ENCODE data around the gene KDM1B.

DNA sequence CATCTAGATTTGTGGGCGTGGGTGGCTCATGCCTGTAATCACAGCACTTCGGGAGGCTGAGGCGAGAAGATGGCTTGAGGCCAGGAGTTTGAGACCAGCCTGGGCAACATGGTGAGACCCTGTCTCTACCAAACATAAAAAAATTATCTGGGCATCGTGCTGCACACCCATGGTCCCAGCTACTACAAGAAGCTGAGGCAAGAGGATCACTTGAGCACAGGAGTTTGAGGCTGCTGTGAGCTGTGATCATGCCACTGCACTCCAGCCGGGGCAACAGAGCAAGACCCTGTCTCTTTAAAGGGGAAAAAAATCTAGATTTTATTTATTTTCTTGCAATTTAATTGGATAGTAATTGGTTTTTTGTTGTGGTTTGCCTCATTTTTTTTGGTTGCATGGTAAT lies 55.5 kb downstream of the KDM1B start:
- TF ChIP-seq ZNF341 (tag by site-specific recombination; IDR thresholded peaks at IDR 0.05; ENCODE audit: low read depth) = no peak
- TF ChIP-seq, protein P1, sequence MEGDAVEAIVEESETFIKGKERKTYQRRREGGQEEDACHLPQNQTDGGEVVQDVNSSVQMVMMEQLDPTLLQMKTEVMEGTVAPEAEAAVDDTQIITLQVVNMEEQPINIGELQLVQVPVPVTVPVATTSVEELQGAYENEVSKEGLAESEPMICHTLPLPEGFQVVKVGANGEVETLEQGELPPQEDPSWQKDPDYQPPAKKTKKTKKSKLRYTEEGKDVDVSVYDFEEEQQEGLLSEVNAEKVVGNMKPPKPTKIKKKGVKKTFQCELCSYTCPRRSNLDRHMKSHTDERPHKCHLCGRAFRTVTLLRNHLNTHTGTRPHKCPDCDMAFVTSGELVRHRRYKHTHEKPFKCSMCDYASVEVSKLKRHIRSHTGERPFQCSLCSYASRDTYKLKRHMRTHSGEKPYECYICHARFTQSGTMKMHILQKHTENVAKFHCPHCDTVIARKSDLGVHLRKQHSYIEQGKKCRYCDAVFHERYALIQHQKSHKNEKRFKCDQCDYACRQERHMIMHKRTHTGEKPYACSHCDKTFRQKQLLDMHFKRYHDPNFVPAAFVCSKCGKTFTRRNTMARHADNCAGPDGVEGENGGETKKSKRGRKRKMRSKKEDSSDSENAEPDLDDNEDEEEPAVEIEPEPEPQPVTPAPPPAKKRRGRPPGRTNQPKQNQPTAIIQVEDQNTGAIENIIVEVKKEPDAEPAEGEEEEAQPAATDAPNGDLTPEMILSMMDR (tag by site-specific recombination; IDR thresholded peaks at IDR 0.05) = no peak
- TF ChIP-seq, protein P2, sequence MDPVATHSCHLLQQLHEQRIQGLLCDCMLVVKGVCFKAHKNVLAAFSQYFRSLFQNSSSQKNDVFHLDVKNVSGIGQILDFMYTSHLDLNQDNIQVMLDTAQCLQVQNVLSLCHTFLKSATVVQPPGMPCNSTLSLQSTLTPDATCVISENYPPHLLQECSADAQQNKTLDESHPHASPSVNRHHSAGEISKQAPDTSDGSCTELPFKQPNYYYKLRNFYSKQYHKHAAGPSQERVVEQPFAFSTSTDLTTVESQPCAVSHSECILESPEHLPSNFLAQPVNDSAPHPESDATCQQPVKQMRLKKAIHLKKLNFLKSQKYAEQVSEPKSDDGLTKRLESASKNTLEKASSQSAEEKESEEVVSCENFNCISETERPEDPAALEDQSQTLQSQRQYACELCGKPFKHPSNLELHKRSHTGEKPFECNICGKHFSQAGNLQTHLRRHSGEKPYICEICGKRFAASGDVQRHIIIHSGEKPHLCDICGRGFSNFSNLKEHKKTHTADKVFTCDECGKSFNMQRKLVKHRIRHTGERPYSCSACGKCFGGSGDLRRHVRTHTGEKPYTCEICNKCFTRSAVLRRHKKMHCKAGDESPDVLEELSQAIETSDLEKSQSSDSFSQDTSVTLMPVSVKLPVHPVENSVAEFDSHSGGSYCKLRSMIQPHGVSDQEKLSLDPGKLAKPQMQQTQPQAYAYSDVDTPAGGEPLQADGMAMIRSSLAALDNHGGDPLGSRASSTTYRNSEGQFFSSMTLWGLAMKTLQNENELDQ (tag by site-specific recombination; IDR thresholded peaks at IDR 0.05; ENCODE audit: low read depth) = no peak
- no peak for TF ChIP-seq MYNN (tag by site-specific recombination; IDR thresholded peaks at IDR 0.05; ENCODE audit: borderline replicate concordance)
- TF ChIP-seq ZNF423 (tag by site-specific recombination; IDR thresholded peaks at IDR 0.05) = no peak
- no peak for TF ChIP-seq ZNF274 (IDR thresholded peaks at IDR 0.05; ENCODE audit: low read length)
- no peak for TF ChIP-seq ZNF274 (tag by site-specific recombination; IDR thresholded peaks at IDR 0.05; ENCODE audit: borderline replicate concordance)
- no peak for TF ChIP-seq ZNF391 (tag by site-specific recombination; IDR thresholded peaks at IDR 0.05; ENCODE audit: borderline replicate concordance, low read depth)
- no peak for TF ChIP-seq ZNF239 (tag by site-specific recombination; IDR thresholded peaks at IDR 0.05)
- TF ChIP-seq, protein P3, sequence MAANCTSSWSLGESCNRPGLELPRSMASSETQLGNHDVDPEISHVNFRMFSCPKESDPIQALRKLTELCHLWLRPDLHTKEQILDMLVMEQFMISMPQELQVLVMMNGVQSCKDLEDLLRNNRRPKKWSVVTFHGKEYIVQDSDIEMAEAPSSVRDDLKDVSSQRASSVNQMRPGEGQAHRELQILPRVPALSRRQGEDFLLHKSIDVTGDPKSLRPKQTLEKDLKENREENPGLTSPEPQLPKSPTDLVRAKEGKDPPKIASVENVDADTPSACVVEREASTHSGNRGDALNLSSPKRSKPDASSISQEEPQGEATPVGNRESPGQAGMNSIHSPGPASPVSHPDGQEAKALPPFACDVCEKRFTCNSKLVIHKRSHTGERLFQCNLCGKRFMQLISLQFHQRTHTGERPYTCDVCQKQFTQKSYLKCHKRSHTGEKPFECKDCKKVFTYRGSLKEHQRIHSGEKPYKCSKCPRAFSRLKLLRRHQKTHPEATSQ (tag by site-specific recombination; IDR thresholded peaks at IDR 0.05) = no peak
